ENCODE data around the gene MAD1L1.

DNA sequence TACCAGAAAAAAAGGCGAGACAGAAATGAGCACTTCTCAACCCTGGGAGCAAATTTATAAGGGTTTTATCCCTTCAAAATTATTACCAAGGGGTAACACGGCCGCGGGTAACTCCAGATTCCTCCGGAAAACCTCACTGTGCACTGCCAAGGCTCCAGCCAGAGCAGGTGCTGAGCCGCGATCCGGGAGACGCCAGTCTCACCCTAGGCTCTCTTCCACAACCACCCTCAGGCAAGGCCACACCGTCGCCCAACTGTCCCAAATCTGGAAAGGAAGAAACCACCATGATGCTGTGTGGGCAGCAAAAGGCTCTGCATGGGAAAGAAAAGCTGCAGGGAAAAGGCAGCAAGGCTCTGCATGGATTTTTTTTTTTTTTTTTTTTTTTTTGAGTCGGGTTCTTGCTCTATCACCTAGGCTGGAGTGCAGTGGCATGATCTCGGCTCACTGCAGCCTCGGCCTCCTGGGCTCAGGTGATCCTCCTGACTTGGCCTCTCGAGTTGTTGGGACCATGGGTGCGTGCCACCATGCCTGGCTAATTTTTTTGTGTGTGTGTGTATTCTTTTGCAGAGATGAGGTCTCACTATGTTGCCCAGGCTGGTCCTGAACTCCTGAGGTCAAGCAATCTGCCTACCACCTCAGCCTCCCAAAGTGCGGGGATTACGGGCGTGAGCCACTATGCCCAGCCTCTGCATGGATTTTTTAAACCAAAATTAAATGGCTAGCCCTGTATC is 39.0 kb downstream of the MAD1L1 start:
- TF ChIP-seq, protein P1, sequence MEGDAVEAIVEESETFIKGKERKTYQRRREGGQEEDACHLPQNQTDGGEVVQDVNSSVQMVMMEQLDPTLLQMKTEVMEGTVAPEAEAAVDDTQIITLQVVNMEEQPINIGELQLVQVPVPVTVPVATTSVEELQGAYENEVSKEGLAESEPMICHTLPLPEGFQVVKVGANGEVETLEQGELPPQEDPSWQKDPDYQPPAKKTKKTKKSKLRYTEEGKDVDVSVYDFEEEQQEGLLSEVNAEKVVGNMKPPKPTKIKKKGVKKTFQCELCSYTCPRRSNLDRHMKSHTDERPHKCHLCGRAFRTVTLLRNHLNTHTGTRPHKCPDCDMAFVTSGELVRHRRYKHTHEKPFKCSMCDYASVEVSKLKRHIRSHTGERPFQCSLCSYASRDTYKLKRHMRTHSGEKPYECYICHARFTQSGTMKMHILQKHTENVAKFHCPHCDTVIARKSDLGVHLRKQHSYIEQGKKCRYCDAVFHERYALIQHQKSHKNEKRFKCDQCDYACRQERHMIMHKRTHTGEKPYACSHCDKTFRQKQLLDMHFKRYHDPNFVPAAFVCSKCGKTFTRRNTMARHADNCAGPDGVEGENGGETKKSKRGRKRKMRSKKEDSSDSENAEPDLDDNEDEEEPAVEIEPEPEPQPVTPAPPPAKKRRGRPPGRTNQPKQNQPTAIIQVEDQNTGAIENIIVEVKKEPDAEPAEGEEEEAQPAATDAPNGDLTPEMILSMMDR (conservative IDR thresholded peaks at IDR 0.05 in 1 of 2, IDR thresholded peaks at IDR 0.05 in 1 of 2; ENCODE audit: low read depth in 1 of 2, low read length in 2 of 2) = no peak
- TF ChIP-seq EZH2 (IDR thresholded peaks at IDR 0.05; ENCODE audit: low read length, missing control alignments) = no peak

Measured in fibroblast of lung (primary cell).